NCI-H1694 treated with DMSO at 0.1 percent for 48 hours (cell line): ENCODE data around the gene CDC42SE1.
"Not testable (repeated sequence)": the region's sequence is repeated elsewhere in the genome, so short reads cannot be mapped to it uniquely, and the experiment has no call there.

Experiments used
- DNase-seq: peaks from one replicate; lab custom pipeline; 2025; lab: John Stamatoyannopoulos, UW

The CDC42SE1 gene

GRCh38 chr1:151059109-151060006 lies at the start of gene CDC42SE1:
Gene CDC42SE1 (minus strand): TSS chr1:151059622. CDS start chr1:151055730, 3,892 bp downstream.
- peak; percentile 91 for DNase-seq

GRCh38 chr1:151108331-151108730 lies 48.9 kb upstream of the CDC42SE1 start:
- DNase-seq = no peak

- DNase-seq = no peak
Observed at GRCh38 chr1:151106894-151107293, 47.5 kb upstream of the CDC42SE1 start.

- DNase-seq = no peak
Observed at GRCh38 chr1:151104630-151105029, 45.2 kb upstream of the CDC42SE1 start.

- DNase-seq = no peak
Observed at GRCh38 chr1:151098126-151098525, 38.7 kb upstream of the CDC42SE1 start.

GRCh38 chr1:151097426-151097825 lies 38.0 kb upstream of the CDC42SE1 start:
- not testable (repeated sequence) for DNase-seq

- no peak for DNase-seq
Observed at GRCh38 chr1:151085953-151086559, 26.6 kb upstream of the CDC42SE1 start.

- DNase-seq = no peak
Observed at GRCh38 chr1:151072224-151072623, 12.8 kb upstream of the CDC42SE1 start.

- peak; percentile 94 for DNase-seq
Observed at GRCh38 chr1:151070474-151071276, 11.3 kb upstream of the CDC42SE1 start, which contains the start of gene GABPB2. Gene GABPB2 (plus strand): TSS chr1:151070761. CDS start chr1:151088190, 17,429 bp downstream.

- no peak for DNase-seq
Observed at GRCh38 chr1:151069103-151069486, 9.7 kb upstream of the CDC42SE1 start.

- no peak for DNase-seq
Observed at GRCh38 chr1:151067185-151067584, 7.8 kb upstream of the CDC42SE1 start.

- no peak for DNase-seq
Observed at GRCh38 chr1:151065089-151065645, 5.7 kb upstream of the CDC42SE1 start.

GRCh38 chr1:151062741-151063371 lies 3.4 kb upstream of the CDC42SE1 start:
- no peak for DNase-seq

GRCh38 chr1:151061704-151062103 lies 2.3 kb upstream of the CDC42SE1 start:
- peak; percentile 26 for DNase-seq

GRCh38 chr1:151060657-151061421 lies 1.4 kb upstream of the CDC42SE1 start:
- DNase-seq = peak; percentile 59

GRCh38 chr1:151060007-151060656 lies 710 bp upstream of the CDC42SE1 start, which contains the start of gene MLLT11:
Gene MLLT11 (plus strand): TSS chr1:151060397. CDS start chr1:151067225, 6,828 bp downstream.
- DNase-seq = peak; percentile 90

- peak; percentile 32 for DNase-seq
Observed at GRCh38 chr1:151058692-151059091, 730 bp downstream of the CDC42SE1 start.

- no peak for DNase-seq
Observed at GRCh38 chr1:151056149-151056548, 3.3 kb downstream of the CDC42SE1 start.

GRCh38 chr1:151055581-151055980 lies 3.8 kb downstream of the CDC42SE1 start:
- no peak for DNase-seq

- no peak for DNase-seq
Observed at GRCh38 chr1:151054971-151055547, 4.4 kb downstream of the CDC42SE1 start.
